ENCODE data around the gene CHST13.
A peak's percentile ranks its signal among the peaks of the same experiment; 100 is the strongest.

The CHST13 gene, protein sequence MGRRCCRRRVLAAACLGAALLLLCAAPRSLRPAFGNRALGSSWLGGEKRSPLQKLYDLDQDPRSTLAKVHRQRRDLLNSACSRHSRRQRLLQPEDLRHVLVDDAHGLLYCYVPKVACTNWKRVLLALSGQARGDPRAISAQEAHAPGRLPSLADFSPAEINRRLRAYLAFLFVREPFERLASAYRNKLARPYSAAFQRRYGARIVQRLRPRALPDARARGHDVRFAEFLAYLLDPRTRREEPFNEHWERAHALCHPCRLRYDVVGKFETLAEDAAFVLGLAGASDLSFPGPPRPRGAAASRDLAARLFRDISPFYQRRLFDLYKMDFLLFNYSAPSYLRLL

DNA sequence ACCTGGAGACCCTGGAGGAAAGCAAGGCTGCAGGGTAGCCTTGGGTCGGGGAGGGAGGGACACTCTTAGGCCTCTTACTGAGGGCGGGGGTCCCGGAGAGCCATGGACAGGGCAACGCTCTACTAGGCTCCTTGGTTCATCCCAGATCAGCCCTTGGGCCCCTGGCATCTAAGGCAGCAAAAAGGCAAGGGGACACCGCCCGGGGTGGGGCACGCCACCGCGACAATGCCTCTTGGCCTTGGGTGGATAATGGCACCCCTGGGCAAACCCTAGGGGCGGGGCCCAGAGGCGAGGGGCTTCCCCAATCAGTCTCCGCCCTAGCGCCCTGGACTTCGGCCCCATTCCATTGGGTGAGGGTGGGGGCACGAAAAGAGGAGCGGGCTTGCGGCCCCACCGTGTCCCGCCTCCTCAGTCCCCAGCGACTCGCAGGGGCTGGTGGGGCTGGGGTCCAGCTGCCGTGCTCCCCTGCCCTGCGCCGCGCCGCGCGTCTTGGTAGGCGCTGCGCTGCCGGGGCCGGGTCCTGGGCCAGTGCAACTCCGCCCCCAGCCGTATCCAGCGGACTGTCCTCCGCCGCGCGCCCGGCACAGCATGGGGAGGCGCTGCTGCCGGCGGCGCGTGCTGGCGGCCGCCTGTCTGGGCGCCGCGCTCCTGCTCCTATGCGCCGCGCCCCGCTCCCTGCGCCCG is at the start of gene CHST13:
CHST13 (plus strand) TSS at position 411 of the 684 bp plus-strand sequence; CDS start at position 589, 178 bp downstream.
- peak in 3 of 51 donors; percentile 13 to 41 (median 29) for DNase-seq

DNA sequence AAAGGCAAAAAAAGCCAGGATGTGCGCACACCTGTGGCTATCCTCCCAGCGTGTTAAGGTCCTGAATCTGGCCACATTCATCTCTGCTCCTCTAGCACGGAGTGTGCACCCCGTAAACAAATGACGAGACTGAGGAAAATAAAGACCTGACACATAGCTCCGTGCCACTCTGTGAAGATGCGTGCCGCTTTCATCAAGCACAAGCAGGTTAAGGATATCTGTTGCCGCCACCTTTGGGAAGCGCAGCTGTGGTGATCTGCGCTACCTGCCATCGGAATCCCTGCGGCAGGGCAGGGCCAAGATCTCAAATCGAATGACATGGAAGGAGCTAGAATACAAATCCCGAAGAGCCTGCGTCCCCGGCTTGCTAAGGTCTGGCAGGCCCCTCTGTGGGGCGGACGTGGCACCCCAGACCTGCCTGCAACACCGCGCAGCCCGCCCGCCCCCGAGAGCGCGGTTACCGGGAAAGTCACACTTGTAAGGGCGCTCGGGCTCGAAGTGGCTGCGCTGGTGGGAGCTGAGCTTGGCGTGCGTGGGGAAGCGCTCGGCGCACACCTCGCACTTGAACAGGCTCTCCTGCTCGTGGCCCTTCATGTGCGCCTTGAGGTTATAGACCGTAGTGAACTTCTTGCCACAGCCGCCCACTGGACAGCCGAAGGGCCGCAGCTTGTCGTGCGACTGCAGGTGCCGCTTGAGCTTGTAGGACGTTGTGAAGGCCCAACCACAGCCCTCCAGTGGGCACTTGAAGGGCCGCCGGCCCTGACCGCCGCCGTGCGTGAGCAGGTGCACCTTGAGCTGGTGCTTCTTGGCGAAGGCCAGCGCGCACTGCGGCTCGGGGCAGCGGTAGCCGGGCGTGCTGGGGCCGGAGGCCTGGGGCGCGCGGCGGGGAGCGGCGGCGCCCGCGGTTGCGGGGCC is 49.2 kb upstream of the CHST13 start:
- peak in 3 of 51 donors; percentile 19 to 51 (median 40) for DNase-seq

DNA sequence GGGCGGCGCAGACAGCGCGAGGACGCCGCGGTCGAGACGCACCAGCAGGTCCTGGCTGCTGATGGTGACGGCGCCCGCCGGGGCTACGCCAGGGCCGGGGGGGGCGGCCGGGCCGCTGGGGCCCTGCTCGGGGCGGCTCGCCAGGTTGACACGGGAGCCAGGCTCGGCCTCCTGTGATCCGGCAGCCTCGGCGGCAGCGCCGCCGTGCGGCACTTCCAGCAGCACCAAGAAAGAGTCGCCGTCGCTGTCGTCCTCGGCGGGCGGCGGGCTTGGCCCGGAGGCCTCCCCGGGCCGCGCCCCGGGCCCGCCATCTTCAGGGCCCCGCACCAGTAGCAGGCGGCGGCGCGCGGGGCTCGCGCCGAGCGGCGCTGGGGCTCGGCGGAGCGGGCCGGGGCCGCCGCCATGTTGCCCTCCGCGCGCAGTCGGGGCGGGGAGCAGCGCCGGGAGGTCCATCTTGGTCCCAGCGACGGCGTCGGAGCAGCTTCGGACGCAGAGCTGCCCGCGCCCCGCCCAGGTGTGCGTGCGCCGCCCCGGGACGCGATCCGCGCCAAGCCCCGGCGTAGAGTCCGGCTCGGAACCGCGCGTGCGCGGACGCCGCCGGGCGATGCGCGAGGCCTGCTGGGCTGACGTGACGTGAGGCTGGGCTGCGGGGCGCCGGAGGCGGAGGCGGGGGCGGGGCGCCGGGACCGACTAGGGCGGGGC is 48.4 kb upstream of the CHST13 start, which contains the start of gene ZXDC:
ZXDC (minus strand) TSS at position 479 of the 702 bp plus-strand sequence; CDS start at position 453, 26 bp downstream.
- DNase-seq = peak; percentile 32 to 98 (median 88)

DNA sequence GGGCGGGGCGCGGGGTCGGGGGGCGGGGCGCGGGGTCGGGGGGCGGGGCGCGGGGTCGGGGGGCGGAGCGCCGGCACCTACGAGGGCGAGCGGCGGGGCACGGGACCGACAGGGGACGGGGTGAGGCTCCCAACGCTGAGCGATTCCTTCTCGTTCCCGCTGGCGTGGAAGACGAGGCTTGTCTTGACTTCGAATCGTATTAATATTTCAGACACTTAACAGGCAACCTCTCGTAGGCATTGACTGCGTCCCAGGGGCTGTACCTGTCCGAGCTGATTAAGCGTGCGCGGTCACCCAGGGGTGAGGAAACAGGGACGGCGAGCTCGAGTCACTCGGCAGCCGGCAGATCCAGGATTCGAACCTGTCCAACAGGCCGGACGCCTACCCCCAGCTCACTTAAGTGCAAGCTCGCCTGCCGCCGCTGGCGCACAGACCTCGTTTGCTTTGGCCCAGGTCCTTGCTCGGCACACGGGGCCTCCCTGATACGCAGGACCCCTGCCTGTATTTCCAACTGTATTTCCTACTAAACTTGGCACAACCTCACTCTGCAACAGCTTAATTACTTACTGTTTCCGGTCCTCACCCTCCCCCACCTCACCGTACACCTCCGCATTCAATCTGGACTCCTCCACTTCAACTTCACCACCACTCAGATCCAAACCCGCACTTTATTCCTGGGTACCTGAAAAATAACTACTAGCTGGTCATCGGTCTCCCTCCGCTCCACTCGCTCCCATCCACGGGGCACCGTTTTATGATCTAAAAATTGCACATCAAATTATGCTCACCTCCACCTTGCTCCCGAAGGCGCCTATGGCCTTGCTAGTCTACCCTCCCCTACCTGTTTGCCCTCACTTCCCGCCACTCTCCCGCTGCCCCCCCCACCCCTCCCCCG is 47.5 kb upstream of the CHST13 start:
- DNase-seq = peak in 29 of 51 donors; percentile 24 to 88 (median 73)

DNA sequence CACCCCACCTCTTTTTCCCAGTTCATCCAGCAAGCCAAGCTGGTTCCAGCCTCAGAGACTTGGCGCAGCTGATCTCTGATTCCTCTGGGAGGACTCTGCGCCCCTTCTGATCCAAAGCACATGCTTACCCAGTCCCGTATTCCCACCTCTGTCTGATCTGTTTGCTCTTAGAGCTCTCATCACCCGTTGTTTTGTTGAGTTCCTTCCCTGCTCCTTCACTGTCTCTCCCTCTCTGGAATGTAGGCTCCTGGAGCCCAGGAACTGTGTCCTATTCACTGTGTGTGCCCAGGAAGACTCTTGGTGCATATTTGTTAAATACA is 46.9 kb upstream of the CHST13 start:
- DNase-seq = no peak

DNA sequence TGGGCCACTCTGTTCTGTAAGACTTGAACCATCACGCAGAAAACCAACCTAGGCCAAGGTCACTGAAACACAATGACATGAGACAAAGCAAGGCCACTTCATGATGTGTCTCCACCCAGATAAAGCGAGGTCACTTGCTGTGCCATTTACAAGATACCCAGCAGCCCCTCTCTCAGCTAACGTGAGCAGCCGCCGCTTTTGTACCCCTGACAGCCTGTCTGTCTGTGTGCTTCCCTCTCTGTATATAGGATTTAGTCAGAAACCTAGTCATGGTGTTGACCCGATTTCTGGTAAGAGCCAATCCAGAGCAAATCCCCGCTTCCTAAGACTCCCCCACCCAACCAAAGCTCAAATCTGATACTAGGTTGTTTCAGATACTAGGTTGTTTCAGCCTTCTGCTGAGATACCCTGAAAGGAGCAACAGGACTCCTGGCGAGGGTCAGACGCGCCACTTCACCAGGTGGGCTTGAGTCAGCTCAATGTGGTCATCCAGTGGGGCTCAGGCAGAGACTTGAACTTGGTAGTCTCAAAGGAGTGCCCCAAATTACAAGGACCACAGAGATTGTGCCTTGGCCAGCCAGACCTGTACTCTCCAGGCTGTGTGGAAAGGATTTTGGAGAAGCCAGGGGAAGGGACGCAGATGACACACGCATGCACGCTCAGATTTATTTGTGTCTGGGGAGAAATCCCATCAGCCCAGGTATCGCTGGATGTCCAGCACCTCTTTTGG is 45.2 kb upstream of the CHST13 start:
- no peak for DNase-seq

DNA sequence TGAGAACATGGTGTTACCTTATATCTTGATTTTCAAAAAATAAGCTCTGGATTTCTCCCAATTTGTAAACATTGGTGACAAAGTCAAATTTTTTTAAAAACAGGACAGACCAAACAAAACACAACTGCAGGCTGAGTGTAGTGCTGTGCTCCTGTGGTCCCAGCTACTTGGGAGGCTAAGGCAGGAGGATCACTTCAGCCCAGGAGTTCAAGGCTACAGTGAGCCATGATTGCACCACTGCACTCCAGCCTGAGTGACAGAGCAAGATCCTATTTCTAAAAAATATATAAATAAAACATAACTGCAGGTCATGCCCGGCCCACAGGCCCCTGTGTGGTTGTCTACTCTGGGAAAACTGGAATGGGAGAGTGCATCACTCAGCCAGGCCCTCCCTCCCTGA is 44.3 kb upstream of the CHST13 start:
- DNase-seq = no peak

DNA sequence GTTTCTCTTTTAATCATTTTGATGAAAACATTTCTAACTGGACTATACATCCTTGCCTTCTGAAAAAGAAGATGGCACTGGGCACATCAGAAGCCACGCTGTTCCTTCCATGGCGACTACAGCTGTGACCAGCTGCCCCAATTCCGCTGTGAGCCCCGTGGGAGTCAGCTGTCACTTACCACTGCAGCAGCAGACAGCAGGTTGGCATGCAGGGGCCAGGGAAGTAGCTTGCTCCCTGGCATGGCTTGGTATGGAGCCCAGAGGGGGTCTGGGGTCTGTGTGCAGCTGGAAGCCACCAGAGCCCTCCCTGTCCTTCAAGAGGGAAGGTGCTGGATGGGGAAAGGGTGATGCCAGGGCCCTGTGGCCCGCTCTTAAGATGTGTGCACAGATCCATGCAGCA is 43.7 kb upstream of the CHST13 start:
- no peak for DNase-seq

DNA sequence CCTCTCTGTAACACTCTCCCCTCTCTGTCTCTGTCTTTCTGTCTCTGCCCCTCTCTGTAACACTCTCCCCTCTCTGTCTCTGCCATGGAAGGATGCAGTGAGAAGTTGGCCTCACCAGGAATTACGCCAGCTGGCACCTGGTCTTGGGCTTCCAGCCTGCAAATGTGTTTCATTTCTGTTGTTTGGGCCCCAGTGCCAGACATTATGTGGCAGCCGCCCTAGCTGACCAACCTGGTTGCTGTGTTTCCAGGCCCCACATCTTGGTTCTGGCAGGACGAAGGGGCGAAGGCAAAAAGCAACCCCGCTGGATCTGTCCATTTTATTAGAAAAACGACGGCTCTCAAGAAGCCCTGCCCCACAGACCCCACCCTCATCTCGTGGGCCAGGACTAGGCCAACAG is 43.1 kb upstream of the CHST13 start:
- peak in 4 of 51 donors; percentile 9 to 36 (median 16) for DNase-seq

DNA sequence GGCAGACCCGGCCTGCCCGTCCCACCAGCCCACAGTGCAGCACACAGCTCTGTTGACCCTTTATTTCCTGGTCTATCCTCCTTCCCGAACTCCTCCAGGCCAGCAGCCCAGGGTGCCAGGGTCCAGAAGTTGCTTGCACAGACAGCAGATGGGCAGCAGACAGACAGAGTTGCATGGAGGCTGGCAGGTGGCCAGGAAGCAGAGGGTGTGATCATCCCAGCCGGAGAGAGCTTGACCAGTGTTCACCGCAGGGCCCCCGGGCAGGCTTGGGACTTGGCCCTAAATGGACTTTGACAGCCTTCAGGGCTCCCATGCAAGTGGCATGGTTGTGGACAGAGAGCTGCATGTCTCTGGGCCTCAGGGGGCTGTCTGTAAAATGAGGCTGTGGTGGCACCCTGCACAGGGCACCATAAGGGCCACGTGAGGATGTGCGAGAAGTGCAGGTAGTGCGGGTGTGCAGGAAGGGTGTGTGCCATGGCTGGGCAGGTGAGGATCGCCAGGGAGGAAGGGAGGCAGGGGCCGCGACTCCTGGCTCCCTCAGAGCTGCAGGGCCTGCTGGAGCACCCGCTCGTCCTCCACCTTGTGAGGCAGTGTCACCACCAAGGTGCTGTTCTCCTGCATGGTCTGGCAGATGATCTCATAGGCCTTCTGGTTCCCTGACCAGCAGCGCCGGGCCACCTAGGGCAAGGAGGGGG is 42.0 kb upstream of the CHST13 start:
- no peak for DNase-seq

DNA sequence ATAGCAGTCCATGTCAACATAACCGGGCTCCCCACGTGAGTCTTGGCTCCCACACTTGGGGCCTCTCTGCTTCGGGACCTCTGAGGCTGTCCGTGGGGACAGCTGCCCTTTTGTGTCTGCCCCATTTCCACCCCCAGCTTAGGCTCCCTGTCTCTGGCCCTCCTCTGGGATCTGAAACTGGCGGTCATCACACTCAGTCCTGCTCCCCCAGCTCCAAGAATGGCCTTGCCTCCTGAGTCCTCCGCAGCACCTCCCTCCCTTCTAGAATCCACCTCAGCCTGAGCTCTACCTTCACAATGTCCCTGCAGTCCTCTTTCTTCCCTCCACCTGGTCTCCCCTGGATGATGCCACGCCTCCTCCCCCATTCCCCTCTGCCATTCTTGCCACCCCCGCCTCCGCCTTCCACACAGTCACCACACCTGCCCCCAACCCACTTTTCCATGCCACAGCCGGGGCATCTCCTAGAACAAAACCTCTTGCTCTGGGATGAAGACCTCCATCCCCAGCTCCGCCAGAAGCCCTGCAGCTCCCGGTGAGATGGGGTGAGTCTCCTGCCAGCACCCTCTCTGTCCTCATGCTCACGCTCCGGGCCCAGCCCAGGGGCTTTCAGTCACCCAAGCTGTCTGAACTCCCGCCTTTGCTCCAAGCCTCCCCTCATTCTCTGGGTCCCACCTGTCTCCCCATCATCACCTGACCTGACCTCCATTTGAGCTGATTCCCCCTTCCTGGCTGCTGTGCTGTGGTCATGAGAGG is 41.3 kb upstream of the CHST13 start:
- DNase-seq = no peak

DNA sequence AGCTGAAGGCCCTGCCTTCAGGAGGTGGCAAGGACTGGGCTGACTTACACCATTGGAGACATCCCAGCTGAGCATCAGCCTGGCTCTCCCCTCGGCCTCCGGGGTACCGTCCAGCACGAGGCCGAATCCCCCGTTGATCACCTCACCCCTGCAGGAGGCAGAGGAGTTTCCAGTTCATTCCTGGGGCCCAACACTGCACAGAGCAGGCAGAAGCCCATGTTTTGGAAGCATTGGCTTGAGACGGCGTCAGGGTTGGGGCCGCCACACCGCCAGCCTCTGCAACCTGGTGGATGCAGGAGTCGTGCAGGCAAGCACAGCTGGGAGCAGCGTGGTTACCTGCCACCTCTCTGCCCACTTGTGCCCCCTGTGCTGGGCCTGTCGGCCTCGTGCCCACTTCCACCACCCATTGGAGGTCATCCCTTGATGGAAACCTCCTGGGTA is 40.6 kb upstream of the CHST13 start:
- no peak for DNase-seq

DNA sequence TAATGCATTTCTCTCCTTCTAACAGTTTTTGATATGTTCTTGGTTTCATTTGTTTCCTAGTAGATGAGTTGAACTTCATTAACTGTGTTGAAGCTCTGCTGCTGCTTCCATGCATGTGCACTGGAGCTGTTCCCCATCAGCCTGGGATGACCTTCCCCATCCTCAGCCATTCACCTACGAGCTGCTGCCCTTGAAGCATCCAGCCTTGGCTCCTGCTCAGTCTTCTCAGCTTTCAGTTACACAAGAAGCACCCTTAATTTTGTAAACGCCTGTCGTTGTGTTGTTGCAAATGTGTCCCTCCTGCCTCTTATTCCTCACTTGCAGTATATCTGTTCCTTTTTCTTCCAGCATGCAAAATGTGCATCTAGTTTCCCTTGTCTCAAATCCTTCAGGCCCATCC is 39.8 kb upstream of the CHST13 start:
- DNase-seq = no peak

DNA sequence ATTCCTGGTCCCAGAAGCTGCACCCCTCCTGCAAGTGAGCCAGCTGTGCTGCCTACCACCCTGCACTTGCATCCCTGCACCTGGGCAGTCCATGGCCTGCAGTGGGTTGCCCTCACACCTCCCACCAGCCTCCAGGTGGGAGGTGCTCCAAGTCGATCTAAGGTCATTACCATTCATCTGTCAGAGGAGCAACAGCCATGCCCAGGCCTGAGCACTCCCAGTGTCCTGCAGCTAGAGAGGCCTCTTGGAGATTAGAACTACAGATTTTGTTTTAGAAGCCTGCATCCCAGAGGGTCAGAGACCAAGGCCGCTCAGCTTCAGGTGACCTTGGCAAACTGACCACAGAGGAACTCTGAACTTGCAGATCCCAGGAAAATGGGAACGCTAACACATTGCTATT is 39.3 kb upstream of the CHST13 start:
- DNase-seq = no peak

DNA sequence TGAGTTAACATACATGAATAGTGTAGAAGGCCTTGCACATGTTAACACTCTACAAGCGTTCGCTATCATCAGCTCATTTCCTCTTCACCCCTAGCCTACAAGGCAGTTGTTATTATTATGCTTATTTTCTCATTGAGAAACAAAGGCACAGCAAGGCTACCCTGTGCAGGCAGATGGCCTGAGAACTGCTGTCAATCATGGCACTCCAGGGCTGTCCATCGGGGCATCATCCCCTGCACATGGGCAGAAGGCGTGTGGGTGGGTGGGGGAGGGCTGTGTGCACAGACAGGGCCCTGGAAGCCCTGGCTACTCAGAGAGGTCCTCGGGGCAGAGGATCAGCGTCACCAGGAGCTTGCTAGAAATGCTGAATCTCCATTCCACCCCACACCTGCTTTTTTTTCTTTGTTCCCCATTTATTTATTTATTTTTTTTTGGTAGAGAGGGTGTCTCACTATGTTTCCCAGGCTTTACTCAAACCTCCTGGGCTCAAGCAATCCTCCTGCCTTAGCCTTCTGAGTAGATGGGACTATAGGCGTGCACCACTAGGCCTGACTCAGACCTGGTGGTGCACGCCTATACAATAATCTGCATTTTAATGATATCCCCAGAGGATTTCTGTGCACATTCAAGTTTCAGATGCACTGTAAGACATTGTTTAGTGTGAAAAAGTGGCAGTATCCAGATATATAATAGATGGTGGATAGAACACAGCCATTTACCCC is 38.6 kb upstream of the CHST13 start:
- no peak for DNase-seq

DNA sequence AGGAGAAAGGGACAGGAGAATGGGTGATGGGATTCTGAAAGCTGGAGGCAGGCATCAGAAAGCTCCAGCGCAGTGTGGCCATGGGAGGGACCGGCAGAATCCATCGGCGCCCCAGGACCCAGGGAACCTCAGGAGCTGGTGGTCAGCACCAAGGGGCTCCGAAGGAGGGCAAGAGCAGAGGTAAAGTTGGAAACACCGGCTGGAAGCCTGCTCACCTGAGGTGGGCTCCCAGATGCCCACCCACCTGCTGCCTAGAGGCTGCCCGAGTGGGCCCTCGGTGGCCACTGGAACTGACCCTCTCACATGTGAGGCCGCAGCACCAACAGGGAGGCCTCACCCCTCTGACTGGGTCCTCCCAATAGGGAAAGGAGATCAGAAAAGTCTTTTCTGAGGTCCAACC is 38.0 kb upstream of the CHST13 start:
- no peak for DNase-seq

DNA sequence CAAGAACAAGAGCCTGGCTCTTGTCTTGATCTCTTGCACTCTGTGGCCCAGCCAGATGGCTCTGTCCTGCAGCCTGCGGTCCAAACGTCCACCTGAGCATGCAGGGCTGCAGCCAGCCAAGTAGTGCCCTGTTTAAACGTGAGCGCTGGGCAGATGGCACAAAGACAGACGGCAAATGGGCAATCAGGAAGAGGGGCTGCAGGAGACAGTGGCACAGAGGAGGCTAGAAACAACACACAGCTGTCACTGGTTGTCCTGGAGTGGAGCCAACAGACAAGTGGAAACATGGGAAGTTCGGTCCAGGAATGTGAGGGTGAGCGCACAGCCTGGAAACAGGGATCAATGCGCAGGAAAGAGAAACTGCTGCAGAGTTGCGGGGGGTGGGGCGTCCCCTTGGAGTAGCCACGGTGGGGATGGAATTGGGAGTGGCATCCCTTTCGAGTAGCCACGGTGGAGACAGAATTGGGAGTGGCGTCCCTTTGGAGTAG is 37.6 kb upstream of the CHST13 start:
- DNase-seq = no peak

All from hypothalamus (tissue), 51 donors.